ENCODE results near the gene DBX1. TPM values are rescaled to one million over a fixed set of nuclear protein-coding genes. Genes with fewer than 3 reads are reported as not detected.

The DBX1 gene, protein sequence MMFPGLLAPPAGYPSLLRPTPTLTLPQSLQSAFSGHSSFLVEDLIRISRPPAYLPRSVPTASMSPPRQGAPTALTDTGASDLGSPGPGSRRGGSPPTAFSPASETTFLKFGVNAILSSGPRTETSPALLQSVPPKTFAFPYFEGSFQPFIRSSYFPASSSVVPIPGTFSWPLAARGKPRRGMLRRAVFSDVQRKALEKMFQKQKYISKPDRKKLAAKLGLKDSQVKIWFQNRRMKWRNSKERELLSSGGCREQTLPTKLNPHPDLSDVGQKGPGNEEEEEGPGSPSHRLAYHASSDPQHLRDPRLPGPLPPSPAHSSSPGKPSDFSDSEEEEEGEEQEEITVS
- total RNA-seq: not detected in 2 replicates

DNA sequence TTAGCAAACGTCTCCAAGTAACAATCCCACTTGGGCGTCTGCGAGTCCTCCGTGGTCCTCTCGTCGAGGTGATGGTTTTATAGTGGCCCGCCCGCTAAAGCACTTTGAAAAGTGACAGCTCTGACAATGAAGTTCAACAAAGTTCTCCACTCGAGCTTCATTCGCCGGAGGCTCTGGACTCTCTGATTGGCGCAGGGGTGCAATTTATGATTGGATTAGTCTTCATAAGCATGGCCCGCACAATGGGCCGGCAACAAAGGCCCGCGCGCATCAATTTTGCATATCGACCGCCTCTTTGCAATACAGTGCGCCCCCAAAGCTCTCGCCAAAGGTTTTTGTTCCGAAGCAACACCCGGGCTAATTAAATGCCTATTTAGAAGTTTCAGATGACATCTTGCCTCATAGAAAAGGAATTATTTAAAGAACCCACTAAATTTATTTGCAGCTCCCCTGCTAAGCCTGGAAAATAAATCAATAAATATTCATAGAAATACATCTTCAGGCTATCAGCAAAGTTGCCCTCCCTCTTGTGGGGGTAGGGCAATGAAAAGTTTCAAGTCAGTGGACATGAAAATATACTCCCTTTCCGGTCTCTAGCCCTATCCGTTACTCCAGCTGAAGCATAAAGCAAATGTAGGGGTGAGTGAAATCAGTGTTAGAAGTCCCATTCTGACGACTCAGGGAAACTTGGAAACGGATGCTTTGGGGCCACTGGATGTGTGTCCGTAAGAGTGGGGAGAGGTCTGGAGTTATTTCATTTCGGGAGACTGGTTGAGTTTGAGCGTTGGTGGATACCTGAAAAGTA lies at the start of gene DBX1:
DBX1 (minus strand) TSS at position 51 of the 805 bp plus-strand sequence. CDS start 151 bp downstream, outside the sequence.

Other genes with a start within 250 kb of the DBX1 start
- gene HTATIP2, start 203.2 kb upstream of the DBX1 start, total RNA-seq: 39.3 and 46.3 TPM in 2 replicates
- 9.0 and 13.2 TPM in 2 replicates for gene PRMT3, start 227.2 kb upstream of the DBX1 start, total RNA-seq